GM19035 (cell line): ENCODE results near the gene PABPN1L.
"Not testable (repeated sequence)": the region's sequence is repeated elsewhere in the genome, so short reads cannot be mapped to it uniquely, and the experiment has no call there.

ENCODE experiments used
- ATAC-seq: cut with Tn5 transposase; IDR thresholded peaks from one replicate; pipeline ENCODE4 v1.9.1; 2021; ENCODE audit not compliant: unreplicated experiment

PABPN1L gene

DNA sequence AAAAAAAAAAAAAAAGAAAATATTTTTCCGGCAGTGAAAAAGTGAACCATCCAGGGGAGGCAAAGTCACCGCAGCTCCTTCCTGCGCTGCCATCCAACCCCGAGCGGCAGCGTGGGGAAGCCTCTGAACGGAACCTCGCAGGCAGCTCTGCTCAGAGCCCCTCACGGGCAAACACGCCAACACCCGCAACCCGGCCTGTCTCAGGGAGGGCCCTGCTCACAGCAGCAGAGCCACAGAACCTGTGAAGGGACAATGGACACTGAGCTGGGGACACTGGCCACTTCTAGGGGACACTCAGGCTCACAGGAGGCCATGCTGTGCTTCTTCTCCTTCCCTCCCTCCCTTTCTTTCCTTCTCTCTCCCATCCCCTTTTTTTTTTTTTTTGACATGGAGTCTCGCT, 33.4 kb downstream of the PABPN1L start:
- ATAC-seq = no peak

DNA sequence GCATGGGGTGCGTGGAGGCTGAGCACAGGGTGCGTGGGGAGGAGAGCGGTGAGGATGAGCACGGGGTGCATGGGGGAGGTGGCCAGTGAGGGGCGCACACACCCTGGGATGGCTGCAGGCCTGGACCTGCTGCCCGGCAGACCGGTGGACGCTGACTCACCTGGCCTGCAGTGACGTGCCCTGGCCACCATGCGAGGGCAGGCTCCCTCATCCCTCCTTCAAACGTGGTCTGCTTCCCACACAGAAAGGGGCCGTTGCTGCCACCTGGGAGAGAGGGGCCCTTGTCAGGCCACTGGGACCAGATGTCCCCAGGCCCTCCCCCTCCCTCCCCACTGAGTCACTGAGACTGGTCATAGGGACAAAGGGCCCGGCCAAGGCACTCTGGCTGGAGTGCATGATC, 34.6 kb downstream of the PABPN1L start:
- no peak for ATAC-seq

DNA sequence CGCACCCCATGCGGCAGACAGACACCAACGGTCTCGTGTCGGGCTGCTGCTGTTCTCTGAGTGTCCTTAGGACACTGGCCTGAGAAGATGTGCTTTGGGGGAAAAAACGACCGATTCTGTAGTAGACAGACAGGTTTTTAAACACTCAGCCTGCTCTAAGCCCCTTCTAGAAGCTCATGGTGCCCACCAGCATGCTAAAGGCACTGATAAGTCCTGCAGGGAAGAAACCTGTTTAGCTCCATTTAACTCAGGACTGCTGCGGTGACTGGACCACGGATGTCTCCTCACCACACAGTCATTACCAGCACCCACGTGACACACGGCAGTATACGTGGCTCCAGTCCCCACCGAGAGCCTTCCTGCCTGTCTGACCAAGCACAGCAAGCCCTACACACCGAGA, 35.7 kb downstream of the PABPN1L start:
- no peak for ATAC-seq

DNA sequence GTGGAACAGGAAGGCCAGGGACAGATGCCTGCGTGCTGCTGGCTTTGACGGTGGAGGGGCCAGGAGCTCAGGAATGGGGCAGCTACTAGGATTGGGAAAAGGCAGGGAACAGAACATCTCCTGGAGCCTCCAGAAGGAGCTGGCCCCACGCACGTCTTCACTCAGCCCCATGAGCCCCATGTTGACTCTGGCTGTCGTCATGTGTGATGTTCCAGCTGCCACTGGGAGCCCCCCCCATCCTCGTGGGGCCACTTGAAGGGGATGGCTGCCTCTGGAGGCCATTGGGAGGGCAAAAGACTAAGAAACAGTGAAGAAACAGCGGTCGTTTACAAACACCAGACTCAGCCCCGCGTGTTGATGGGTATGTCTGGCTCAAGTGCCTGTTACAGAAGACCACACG, 36.2 kb downstream of the PABPN1L start:
- ATAC-seq = no peak

DNA sequence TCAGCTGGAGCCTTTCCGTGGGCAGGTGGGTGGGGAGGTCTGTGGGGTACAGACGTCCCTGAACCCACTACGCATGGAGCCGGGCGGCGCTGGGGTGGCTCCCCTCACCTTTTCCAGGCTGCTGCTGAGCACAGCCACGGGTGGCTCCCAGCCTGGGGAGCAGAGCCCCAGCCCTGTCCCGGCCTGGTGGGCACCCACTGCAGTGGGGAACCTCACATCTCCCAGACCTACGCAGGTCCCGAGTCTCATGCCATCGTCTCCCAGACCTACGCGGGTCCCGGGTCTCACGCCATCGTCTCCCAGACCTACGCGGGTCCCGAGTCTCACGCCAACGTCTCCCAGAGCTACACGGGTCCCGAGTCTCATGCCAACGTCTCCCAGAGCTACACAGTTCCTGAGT, 37.7 kb downstream of the PABPN1L start:
- no peak for ATAC-seq

DNA sequence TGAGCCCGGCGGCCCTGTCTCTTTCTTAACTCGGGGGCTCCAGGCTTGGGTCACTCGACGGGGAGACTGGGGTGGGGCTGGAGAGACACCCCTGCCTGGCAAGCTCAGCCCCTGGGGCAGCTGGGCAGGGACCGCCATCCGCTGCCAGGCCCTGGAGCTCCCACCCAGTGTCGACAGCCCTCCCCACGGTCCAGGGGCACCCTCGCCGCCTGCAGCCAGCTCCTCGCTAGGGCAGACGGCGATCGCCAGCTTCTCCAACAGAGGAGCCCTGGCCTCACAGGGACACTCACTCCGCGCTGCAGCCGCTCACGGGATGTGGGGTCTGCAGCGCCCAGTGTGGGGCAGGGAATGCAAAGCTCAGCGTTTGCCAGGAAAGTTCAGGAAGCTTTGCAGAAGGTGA, 38.7 kb downstream of the PABPN1L start:
- no peak for ATAC-seq

DNA sequence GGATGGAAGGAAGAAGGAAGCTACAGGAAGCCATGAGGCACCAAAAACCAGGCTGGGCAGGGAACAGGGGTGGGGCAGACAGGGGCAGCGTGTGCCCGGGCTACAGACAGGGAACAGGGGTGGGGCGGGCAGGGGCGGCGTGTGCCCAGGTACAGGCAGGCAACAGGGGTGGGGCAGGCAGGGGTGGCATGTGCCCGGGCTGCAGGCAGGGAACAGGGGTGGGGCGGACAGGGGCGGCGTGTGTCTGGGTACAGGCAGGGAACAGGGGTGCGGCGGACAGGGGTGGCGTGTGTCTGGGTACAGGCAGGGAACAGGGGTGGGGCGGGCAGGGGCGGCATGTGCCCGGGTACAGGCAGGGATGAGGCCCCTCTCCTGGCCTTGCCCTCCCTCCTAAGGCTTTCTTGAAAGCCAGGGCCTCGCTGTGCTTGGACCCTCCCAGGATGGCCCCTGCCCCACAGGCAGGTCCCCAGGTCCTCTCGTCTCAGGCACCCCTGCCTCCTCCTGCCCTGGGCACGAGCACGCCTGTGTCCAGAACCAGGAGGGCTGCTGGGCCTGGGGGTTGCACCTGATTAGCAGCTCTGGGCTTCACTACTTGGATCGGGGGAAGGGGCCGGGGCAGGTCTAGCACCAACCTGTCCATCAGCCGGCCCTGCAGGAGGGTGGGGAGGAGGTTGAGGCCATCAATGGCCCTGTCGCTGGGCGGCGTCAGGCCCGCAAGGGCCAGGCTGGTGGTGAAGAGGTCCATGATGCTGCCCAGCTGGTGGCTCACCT, 40.2 kb downstream of the PABPN1L start:
- ATAC-seq = no peak

DNA sequence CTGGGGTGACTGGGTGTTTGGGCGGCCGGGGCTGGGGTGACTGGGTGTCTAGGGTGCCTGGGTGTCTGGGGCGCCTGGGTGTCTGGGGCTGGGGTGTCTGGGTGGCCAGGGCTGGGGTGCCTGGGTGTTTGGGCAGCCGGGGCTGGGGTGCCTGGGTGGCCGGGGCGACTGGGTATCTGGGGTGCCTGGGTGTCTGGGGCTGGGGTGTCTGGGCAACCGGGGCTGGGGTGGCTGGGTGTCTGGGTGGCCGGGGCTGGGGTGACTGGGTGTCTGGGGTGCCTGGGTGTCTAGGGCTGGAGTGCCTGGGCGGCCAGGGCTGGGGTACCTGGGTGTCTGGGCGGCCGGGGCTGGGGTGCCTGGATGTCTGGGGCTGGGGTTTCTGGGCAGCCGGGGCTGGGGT, 41.3 kb downstream of the PABPN1L start:
- no peak for ATAC-seq

DNA sequence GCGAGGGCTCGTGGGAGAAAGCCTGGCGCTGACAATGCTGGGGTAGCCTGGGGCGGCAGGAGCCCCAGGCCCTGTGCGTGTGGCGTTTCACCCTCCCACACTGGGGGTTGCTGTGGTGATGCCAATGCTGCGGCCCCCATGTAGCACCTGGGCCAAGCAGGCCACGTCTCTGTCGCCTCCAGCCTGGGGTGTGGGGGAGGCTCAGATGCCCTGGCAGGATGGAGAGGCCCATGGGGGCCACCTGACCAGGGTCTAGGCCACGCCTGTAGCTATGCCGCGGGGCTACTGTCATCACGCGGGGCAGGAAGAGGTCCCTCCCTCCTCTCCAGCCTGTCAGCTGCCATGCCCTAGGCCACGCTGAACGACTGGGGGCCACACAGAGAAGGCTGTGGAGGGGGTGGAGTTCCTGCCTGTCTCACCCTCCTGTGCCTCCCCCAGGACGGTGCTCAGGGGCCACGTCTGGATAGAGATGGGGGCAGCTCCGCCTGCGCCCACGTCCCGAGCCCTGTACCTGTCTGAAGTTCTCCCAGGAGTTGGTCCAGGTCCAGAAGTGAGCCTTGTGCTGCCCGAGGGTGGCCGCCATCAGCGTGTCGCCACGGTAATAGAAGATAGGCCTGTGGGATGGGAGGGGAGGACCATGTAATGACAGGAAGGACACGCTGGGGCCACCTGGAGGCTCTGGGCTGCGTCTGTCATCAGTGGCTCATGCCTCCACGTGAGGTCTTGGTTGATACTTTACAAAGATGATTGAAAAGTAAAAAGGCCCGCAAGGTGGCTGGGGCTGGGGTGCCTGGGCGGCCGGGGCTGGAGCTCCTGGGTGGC, 42.0 kb downstream of the PABPN1L start:
- no peak for ATAC-seq

DNA sequence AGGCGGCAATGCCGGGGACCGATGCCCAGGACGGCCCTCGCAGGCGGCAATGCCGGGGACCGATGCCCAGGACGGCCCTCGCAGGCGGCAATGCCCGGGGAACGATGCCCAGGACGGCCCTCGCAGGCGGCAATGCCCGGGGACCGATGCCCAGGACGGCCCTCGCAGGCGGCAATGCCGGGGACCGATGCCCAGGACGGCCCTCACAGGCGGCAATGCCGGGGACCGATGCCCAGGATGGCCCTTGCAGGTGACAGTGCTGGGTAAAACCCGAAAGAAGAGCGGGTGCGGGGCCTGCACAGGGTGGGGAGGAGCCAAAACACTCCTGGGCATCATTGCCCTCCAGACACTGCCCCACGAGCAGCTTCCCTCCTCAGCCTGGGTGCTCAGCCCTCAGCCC, 42.8 kb downstream of the PABPN1L start:
- not testable (repeated sequence) for ATAC-seq

DNA sequence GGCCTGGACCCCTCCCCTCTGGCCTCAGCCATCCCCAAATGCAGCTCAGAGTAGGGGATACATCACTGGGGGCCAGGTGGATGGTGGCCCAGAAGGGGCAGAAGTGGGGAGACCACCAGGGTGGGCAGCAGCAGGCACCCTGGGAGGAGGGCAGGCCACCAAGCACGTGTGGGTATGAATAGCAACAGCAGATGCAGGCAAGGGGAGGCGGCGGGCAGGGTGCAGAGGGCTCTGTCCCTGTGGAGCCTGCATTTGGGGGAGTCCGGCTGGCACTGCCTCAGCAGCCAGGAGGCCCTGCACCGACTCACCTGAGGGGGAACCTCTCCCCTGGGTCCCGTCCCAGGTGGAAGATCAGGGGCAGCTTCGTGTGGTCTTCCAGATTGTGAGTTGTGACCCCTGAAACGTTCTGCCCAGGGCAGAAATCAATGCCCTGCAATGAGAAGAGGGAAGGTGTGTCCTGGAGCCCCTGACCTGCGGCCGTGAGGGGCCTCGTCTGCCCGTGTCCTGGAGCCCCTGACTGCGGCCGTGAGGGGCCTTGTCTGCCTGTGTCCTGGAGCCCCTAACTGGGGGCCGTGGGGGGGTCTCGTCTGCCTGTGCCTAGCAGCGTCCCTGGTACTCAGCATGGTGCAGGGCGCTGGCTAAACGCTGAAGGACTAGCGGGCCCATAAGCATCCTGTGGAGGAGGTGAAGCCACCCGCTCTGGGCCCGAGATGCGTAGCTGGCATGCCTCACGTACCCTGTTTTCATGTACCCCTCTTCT, 44.0 kb downstream of the PABPN1L start:
- ATAC-seq = no peak

DNA sequence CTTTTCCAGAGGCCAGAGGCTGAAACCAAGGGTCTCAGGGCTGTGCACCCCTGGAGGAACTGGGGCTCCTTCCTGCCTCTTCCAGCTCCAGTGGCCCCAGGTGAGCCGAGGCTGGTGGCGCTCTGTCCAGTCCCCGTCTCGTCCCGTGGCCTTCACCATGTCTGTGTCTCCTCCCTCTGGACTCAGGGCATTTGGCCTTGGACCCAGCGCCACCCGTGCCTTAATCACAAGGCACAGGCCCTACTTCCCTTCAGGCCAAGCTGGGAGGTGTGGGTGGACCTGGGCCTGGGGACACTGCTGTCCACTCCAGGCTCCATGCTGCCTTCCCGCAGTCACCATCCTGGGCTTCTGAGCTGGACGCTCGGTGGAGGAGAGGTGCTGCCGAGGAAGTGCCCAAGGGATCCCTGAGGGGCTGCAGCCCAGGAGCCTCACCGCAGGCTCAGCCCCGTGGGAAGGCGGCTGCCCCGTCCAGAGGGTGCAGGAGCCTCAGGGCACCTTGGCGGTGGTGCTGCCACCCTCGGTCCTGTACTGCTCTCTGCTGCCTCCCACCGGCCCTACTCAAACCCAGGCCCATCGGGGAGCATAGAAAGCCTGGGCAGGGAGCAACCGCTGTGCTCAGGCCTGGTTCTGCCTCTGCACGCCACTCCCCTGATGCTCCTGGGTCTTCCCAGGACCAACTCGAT, 45.2 kb downstream of the PABPN1L start:
- ATAC-seq = no peak

DNA sequence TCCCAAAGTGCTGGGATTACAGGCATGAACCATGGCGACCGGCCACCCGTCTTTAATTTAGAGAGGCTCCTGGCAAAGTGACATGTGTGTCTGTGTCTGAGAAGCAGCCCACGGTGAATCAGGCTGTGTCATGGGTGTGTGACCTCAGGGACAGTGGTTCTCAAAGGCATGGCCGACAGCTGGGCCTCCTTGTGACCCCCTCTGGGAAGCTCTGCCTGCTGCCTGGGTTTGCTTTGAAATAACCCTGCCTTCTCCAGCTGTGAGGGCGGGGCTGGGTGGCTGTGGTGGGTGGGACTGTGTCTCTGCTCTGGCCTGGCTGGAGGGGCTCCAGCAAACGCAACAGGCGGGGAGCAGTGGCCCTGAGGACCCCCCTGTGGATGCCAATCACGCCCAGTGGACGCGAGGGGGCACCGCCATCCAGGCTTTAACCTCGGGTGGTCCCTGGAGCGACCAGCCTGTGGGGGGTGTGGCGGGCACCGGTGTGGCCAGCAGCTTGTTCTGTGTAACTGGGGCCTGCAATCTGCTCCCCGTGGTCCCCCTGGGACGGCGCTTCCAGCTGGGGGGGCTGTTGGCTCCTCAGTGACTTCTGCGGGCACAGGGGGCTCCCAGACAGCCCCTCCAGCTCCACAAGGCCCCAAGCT, 46.0 kb downstream of the PABPN1L start:
- no peak for ATAC-seq

DNA sequence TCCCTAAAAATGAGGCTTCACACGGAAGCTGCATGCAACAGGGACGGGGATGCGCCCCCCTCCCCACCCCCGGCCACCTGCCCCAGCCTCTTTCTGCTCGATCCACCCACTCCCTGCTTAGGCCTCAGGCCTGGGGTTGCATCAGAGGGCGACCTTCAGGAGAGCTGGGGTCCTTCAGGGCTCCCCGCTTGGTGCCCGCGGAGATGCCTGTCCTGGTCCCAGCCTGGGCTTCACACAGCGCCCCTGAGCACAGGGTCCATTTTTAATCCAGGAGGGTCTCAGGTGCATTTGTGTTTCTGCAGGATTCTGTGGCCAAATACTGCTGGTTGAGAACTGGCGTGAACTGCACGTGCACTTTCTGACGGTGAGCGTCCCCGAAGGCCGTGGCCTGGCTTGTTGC, 47.3 kb downstream of the PABPN1L start:
- ATAC-seq = no peak

DNA sequence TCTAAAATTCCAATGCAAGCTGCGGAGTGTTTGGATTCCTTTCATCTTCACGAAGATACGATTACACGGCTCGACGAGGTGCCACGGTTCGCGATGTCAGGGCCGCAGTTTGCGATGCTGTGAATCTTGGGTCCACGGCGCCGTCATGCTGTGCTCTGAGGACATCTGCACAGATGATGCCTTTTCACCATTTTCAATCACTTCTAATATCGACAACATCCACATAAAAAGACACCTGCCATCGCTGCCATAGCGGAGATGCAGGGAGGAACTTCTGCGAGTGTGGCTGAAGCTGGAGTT, 47.9 kb downstream of the PABPN1L start:
- no peak for ATAC-seq

DNA sequence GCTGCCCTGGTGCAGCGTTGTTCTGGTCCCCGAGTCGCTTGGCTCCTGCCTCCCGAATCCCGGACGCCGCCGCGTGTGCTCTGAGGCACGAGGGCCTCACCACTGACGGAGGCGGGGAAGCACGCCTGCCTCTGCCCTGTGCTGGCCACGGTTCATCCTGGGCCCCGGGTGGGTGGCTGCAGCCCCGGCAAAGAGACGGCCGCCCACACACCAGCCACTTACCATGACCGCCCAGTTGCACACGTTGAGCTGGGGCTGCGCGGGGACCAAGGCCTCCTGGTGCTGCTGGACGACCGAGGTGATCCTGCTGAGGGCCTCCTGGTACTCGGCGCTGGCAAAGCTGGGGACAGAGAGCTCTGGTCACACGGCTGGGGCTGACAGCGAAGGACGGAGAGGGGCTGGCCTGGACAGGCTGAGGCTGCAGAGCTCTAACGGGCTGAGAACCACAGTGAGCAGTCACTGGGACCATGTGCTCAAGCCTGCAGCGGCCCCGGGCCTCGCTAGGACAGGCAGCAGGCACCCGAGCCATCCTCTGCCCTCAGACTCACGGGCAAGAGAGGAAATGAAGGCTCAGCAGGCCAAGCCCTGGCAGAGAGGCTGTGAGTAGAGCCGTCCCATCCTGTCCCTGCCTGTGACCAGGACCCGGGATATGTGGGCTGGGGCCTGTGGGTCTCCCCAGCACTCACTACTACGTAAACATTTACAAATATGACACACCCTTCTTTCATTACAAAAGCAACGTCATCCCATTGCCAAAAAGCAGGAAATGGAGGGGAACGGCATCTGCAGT, 48.5 kb downstream of the PABPN1L start:
- no peak for ATAC-seq

DNA sequence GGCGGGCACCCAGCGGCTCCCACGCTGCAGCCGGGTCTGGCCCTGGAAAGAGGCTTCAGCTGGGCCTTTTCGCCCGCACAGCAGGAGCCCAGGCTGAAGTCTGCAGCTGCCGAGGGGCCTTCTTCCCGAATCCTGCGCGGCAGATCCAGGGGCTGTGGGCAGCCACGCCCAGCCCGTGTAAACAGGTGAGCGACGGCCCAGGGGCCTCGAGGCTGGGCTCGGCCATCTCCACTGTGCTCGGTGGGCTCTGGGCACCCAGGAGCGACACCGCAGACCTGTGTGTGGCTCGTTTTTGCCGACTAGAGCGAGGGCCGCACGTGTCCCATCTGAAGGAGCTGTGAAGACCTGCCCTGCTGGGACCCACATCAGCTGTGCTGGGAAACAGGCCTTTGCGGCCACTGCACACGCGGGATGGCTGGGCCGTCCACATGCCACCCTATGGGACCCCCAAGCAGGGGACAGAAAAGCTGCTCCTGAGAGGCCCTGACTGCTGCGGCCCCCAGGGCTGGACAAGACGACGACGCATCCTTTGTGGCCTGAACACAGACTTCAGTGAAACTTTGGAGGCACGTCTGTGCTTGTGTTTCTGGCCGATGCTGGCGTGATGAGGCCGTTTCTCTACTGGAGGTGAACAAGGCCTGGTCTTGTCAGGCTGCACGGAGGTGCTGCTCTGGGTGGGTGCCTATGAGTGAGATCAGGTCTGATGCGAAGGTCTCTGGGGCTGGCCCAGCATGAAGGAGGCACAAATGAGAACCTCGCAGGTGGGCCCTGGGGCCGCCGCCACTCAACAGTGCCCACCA, 49.5 kb downstream of the PABPN1L start:
- ATAC-seq = no peak

DNA sequence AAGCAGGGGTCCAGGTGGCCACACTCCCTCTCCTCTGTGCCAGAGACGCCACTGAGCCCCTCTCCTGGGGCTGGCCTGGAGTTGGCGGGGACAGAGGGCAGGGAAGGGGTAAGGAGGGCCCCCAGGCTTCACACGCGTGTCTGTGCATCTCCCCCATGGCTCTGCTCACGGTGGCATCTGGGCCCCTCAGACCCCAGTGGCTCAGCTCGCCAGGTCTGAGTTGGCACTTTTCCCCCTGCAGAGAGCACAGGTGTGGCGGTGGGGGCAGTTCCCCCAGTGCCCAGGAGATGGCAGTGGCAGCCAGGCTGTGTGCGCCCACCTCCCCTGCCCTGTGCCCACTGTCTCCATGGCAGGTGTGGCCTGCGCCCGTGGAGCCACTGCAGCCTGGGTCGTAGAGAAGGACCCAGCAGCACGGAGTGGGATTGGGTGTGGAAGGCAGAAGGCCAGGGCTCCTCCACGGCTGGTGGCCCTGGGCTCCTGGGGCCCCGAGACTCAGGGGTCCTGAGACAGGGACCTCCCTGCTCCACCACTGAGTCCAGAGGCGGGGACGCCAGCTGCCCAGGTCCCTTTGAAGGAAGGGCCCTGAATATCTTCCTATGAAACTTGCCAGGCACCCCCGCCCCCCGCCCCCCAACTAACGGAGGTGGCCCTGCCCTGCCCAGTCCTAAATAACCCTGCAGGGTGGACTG, 50.4 kb downstream of the PABPN1L start:
- no peak for ATAC-seq

DNA sequence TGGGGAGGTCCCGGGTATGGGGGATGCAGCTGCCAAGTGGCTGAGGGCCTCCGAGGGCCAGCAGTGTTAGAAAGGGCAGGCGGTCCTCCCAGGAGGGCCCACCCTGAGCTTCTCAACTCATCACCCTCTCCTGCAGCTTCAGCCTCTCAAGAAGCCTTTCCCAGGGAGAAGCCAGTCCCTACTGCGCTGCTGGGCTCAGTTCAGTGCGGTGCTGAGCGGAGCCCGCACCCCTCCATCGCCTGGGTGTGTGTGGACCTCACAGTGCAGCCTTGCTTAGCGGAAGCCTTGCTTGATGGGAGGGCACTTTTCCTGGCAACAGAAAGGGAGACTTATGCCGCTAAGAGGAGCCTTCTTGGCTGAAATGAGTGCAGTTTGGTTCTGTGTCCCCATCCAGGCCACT, 51.2 kb downstream of the PABPN1L start:
- ATAC-seq = no peak
